Measurements from ENCODE around the gene SPCS3.
A peak's percentile ranks its signal among the peaks of the same experiment; 100 is the strongest.
"Not testable (repeated sequence)": the region's sequence is repeated elsewhere in the genome, so short reads cannot be mapped to it uniquely, and the experiment has no call there.

Gene SPCS3

GRCh38 chr4:176306837-176307665 lies 12.7 kb upstream of the SPCS3 start:
- no peak for DNase-seq

DNA sequence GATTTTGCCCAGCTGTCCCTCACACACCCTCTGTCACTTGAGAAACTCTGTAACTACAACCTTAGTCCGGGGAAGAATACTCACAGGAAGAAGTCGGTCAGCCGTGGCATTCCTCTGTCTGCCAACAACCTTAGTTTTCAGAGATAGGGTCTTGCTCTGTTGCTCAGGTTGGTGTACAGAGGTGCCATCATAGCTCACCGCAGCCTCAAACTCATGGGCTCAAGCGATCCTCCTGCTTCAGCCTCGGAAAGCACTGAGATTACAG lies 12.2 kb upstream of the SPCS3 start:
- no peak for DNase-seq

DNA sequence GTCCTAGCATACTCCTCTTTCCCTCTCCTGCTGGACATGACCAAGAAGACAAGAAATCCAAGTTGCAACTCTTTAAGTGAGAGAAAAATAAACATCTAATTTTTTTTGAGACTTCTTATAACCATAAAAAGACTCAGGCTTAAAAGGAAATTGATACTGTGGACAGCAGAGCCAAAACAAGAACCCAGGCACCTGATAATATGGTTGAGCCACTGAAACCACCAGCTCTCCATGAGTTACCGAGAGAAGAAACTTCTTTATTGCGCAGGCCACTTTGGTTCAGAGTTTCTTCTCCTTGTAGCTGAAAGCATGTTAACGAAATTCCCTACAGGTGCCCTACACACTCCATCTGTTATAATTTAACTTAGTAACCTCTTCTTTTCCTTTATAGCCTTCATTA lies 11.3 kb upstream of the SPCS3 start:
- DNase-seq = no peak

DNA sequence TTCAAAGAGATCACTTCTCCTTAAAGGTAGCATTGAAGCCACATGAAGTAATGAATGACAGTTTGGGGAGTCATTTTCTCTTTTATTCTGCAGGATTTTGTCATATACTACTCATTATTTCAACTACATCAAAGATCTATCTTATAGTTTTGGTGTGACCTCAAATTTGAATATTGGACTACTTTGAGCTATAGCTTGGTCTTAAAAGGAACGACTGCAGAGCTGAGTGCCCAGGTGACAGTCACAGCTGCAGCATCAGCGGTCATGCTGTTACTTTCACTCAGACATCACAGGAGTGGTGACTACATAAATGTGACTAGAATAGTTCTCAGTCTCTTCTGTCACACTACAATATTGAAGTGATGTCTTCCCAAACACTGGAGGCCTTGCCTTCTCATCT lies 10.7 kb upstream of the SPCS3 start:
- DNase-seq = no peak

DNA sequence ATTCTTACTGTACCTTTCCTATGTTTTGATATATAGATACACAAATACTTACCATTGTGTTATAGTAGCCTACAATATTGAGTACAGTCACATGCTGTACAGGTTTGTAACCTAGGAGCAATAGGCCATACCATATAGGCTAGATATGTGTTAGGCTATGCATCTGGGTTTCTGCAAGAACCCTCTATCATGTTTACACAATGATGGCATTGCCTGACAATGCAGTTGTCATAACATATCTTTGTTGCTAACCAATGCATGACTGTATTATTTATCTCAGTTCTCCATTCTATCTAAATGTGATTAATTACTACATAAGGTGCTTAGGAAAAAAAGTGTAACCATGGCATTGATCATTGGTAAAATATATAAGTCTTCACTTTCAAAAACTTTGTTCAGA lies 10.0 kb upstream of the SPCS3 start:
- DNase-seq = peak; percentile 31

DNA sequence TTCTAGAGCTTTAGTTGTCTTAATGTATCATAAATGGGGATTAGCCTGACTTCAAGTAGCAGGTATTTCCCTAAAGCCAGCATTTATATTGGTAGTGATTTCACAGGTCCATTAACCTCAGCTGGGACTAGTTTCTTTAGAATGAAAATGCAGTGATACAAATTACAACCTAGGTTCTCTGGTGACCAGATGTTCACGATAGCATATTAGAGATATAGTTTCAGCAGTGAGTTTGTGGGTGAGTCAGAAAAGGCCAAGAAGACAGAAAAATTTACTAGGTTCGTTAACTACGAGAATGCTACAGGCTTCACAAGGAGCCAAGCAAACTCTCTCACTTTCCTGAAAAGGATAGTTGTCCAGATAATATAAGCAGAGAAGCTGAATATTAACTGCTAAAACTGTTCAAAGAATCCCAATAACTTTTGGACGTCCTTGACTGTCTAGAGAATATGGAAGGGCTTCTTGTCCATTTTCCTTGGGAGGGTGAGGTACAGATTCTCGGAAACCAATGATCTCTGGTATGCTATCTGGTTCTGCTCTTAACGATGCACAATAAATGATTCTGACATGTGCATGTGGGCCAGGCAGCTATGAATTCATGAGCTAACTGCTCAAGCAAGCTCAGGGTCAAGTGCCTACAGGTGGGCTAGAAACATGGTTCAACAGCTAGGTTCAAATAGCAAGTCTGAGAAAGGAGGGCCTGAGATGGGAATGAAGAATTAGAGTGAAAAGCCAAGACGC lies 6.0 kb upstream of the SPCS3 start:
- no peak for DNase-seq

- no peak for DNase-seq
Measured at GRCh38 chr4:176319151-176319703, 539 bp upstream of the SPCS3 start.

- peak; percentile 86 for DNase-seq
Measured at GRCh38 chr4:176320340-176320975, 692 bp downstream of the SPCS3 start.

- DNase-seq = no peak
Measured at GRCh38 chr4:176320976-176321361, 1.2 kb downstream of the SPCS3 start.

- DNase-seq = no peak
Measured at GRCh38 chr4:176321589-176321988, 1.8 kb downstream of the SPCS3 start.

DNA sequence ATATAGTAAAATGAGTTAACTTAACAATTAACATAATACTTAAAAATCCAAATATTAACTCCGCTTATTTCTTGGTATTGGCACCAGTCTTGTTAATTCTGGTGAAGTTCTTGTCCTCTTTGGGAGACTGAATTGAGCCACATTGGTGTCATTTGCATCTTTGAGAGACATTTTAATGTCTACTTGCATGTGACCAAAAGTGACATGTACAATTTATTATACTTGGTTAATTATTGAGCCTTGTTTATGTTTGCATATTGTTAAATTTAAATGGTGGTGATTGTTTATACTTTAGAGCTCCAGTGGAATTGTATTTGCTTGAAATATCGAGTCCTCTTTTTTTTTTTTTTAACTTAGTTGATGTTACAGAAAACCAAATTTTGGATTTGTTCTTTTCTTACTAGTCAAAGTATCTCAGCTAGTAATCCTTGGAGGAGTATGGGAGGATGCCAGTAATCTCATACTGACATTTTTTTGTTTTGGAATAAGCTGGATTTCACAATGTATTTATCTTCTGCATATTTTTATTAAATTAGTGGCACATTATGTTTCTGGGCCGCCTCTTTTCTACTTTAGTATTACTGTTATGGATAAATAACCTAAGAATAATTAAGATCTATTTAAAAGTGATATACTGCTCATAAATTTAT lies 3.9 kb downstream of the SPCS3 start:
- DNase-seq = no peak

GRCh38 chr4:176324876-176325275 lies 5.1 kb downstream of the SPCS3 start:
- not testable (repeated sequence) for DNase-seq

DNA sequence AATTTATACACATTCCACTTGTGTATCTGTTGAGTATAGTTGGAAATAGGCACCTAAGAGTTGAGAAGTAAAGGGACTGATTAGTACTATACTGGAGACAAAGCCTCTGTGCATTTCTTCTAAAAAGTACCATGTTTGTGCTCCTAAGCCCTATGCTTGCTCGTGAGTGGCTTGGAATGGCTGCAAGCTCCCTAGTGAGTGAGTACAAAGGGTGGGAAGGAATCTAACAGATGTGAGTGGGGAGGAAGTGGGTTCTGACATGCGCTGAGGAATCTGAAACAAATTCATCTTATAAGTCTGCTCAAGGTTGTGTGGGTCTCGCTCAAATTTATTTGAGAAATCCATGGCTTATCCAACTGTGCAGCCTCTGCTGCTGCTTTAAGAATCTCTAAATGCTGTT lies 13.3 kb downstream of the SPCS3 start:
- no peak for DNase-seq

DNA sequence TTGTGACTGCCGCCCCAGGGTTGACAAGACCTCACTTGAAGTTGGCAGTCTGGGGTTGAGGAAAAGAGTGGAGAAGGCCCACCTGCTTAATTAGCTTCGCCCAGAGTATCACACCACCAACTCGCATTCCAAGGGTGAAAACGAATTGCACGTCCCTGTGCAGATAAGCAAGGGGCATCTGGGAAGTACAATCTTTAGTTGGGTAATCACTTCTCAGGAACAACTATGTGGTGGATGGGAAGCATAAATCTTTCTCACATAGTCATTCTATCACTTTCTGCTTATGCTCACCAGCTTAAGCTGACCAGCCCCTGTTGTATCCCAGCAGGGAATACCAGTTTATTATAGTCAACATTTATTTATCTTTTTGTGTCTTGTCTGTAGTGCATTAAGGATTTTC lies 14.3 kb downstream of the SPCS3 start:
- no peak for DNase-seq

- DNase-seq = peak; percentile 63
Measured at GRCh38 chr4:176335421-176335820, 15.7 kb downstream of the SPCS3 start.

GRCh38 chr4:176339936-176340761 lies 20.4 kb downstream of the SPCS3 start:
- no peak for DNase-seq

- peak; percentile 60 for DNase-seq
Measured at GRCh38 chr4:176340871-176341685, 21.3 kb downstream of the SPCS3 start.

- DNase-seq = no peak
Measured at GRCh38 chr4:176342384-176342783, 22.6 kb downstream of the SPCS3 start.

DNA sequence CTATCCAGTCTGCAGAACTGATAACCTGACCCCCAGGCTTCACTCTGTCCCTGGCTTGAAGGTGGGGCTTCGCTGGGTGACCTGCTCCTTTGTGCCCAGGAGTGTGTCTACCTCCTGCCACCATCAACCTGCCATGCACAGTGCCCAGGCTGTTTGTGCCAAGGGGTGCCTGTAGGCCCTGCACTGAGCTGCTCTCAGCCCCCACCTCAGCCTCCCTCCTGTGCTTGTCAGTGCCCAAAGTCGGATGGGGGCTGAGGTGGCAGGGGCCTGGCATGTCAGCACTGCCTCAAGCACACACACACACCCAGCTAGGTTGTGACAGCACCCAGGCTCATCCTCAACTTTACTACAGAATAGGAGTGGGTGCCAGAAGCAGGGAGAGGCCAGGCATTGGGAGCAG lies 23.5 kb downstream of the SPCS3 start:
- no peak for DNase-seq

GRCh38 chr4:176345346-176345745 lies 25.6 kb downstream of the SPCS3 start:
- peak; percentile 55 for DNase-seq

- DNase-seq = not testable (repeated sequence)
Measured at GRCh38 chr4:176346836-176347235, 27.1 kb downstream of the SPCS3 start.

Data from EL (cell line).